Parietal lobe (tissue), 2 donors: ENCODE data around the gene NEU1. TPM values are rescaled to one million over a fixed set of nuclear protein-coding genes. Genes with fewer than 3 reads are reported as not detected.

Experiments
- small RNA-seq: library from RNA; depleted of rRNA; stranded (forward); fragments of <200 nt; gene quantifications from one replicate; pipeline ENCODE3, GENCODE V24; 2014; ENCODE audit warnings: low replicate concordance
- total RNA-seq: library from RNA; depleted of rRNA; stranded (reverse); fragments of >200 nt; gene quantifications from one replicate; pipeline ENCODE4 v1.2.3, GENCODE V29; 2014

NEU1 gene
- 17.5 TPM for total RNA-seq

DNA sequence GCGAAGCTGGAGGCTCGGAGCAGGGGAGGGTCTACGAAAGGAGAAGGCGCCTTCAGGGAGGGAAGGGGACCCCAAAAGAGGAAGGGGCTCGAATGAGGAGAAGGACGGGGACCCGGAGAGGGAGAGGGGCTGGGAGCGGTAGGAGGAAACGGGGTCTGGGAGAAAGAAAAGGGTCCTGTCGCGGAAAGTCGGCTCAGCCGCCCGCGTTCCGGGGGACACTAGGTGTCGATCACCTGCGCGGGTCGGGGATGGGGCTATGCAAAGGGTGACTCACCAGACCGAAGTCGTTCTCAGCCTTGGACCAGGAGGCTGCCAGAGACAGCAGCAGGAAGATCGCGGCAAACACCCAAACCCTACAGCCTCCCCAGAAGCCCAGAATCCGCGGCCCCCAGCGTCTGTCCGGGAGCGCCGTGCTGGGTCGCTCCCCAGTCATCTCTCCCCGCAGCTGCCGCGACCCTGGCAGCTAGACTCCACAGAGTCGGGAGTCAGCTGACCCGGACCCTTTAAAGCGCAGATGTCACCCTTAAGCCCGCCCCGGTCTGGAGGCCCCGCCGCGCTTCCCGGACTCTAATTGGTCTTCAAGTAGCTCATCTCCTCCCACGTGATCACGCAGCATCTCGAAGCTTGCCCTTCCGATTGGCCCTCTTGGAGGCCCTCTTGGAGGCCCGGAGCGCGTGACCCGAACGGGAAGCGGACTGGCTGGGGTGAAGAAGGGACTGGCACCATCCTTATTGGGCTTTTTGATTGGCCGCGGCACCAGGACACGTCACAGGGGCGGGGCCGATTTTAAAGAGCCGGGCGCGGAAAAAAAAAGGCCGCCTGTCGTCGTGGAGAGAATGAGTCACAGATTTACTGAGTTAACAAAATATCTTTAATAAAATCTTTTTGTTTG is at the start of gene NEU1:
Gene NEU1 (minus strand): TSS at position 478 of the 892 bp plus-strand sequence. CDS start 45 bp downstream, at position 433.

DNA sequence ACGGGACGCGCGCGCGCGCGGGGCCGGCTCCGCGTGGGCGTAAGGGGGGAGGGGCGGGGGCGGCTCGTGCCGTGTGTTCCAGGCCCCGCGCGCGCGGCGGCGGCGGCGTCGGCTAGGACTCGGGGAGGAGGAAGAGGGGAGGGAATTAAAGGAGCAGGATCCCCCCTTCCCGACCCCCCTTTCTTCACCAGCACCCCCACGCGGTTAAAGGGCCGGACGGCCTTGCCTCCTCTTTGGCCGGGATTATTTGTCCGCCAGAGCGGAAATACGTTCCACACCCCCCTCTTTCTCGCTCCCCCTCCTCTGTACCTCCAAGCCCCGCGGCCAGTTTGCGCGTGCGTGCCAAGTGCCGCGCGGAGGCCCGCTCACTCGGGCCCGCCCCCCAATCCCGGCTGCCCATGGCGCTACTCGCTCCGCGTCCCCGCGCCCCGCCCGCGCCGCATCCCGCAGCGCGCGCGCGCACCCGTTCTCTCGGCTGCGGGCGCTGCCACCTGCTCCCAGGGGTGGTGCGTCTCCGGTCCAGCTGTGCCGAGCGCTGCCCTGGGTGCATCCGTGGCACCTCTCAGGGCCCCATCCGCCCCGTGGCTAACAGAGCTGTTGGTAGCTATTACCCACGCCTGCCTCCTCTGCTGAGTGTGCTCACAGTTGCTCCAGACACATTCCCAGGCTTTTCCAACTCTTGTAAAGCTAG is 39.5 kb upstream of the NEU1 start, which contains the start of gene ZBTB12:
Gene ZBTB12 (minus strand): TSS at position 134 of the 691 bp plus-strand sequence. CDS start 781 bp downstream, outside the sequence.

DNA sequence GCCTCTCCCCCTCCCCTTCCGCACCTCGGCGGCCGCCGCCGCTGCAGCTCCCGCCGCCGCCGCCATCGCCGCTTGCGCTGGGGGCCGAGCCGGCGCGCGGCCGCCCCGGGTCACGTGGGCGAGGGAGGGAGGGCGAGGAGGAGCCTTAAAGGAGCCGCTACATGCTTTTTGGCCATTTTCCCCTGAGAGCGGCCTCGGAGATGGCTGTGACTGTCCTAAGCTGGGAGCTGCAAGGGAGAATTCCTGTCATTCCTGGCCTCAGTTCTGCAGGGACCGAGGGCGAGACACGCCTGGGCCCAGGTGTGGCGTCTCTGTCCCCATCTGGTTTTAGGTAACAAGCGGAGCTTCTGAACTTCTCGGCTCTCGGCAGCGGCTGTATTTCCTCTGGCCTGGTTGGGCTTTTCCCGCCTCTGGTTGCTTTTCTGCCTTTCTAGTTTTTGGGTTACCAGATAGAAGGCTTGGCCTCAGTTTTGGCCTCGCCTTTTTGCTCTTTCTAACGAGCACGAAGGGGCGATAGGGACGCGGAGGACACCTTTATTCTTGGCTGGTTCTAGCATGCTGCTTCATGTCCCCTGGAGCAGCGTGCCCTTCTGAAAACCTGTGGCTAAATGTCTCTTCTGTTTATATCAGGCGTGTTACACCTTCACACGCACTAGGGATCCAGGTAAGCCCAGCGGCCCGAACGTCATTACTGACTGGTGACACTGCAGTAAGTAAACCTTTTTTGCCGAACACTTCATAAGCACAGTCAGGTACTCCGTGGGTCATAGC is 35.2 kb upstream of the NEU1 start, which contains the start of gene EHMT2:
Gene EHMT2 (minus strand): TSS at position 87 of the 771 bp plus-strand sequence. CDS start 21 bp downstream, at position 66.

DNA sequence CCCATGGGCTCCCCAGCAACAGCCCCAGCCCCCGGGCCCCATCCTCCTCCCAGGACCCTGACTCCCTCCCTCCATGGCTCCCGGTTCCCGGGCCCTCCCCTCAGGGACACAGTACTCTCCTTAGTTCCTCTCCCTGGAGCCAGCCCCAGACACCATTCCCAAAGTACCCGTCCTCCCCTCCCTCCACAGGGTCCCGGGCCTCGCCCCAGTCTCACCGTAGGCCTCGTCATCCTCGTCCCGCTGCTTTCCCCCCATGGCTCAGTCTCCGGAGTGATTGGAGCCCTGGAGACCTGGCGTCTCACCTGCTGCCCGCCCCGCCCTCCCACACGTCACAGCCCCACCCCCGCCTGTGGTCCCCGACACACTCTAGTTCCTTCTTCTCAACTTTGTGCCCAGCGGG is 16.1 kb upstream of the NEU1 start, which contains the start of gene SLC44A4:
Gene SLC44A4 (minus strand): TSS at position 272 of the 400 bp plus-strand sequence. CDS start 17 bp downstream, at position 255.

GRCh38 chr6:31827286-31828079 is 35.1 kb downstream of the NEU1 start, which contains the start of gene HSPA1B:
Gene HSPA1B (plus strand): TSS chr6:31827738. CDS start chr6:31827951, 213 bp downstream.

GRCh38 chr6:31815025-31815838 is 47.4 kb downstream of the NEU1 start, which contains the start of the genes HSPA1A and HSPA1L:
Gene HSPA1A (plus strand): TSS chr6:31815543. CDS start chr6:31815757, 214 bp downstream.
Gene HSPA1L (minus strand): TSS chr6:31815283. CDS start chr6:31811972, 3,311 bp downstream.

Small RNAs within 50 kb of the gene (small RNA-seq; reads per million reads assigned to genes)
- gene SNORD48 (74.9 reads per million, percentile 95 among the genes with 10 or more reads in this experiment), gene SNORD52 (not detected)

Other genes starting within 250 kb of the NEU1 start
- gene AIF1, start 247.6 kb downstream of the NEU1 start, total RNA-seq = 3.4 TPM
- 94.8 TPM for gene PRRC2A, start 242.1 kb downstream of the NEU1 start, total RNA-seq
- 177 TPM for gene BAG6, start 210.2 kb downstream of the NEU1 start, total RNA-seq
- gene APOM, start 206.9 kb downstream of the NEU1 start, total RNA-seq = 2.2 TPM
- gene C6orf47, start 202.0 kb downstream of the NEU1 start, total RNA-seq = 17.2 TPM
- 11.3 TPM for gene GPANK1, start 197.8 kb downstream of the NEU1 start, total RNA-seq
- gene CSNK2B, start 196.7 kb downstream of the NEU1 start, total RNA-seq = 83.6 TPM
- 13.5 TPM for gene LY6G5B, start 192.8 kb downstream of the NEU1 start, total RNA-seq
- 5.6 TPM for gene LY6G5C, start 181.8 kb downstream of the NEU1 start, total RNA-seq
- gene ABHD16A, start 159.5 kb downstream of the NEU1 start, total RNA-seq = 67.9 TPM
- gene LY6G6F, start 156.0 kb downstream of the NEU1 start, total RNA-seq = not detected
- not detected for gene LY6G6D, start 147.5 kb downstream of the NEU1 start, total RNA-seq
- gene LY6G6C, start 141.1 kb downstream of the NEU1 start, total RNA-seq = not detected
- gene MPIG6B, start 139.4 kb downstream of the NEU1 start, total RNA-seq = not detected
- gene DDAH2, start 133.5 kb downstream of the NEU1 start, total RNA-seq = 126 TPM
- gene CLIC1, start 126.3 kb downstream of the NEU1 start, total RNA-seq = 20.0 TPM
- gene MSH5, start 122.8 kb downstream of the NEU1 start, total RNA-seq = 14.1 TPM
- gene SAPCD1, start 100.2 kb downstream of the NEU1 start, total RNA-seq = 1.3 TPM
- gene VWA7, start 85.5 kb downstream of the NEU1 start, total RNA-seq = 0.31 TPM
- 57.9 TPM for gene VARS1, start 67.1 kb downstream of the NEU1 start, total RNA-seq
- 15.3 TPM for gene LSM2, start 55.9 kb downstream of the NEU1 start, total RNA-seq
- gene HSPA1L, start 47.5 kb downstream of the NEU1 start, total RNA-seq = 3.1 TPM
- gene HSPA1A, start 47.3 kb downstream of the NEU1 start, total RNA-seq = 170 TPM
- gene HSPA1B, start 35.1 kb downstream of the NEU1 start, total RNA-seq = 217 TPM
- not detected for gene SLC44A4, start 16.2 kb upstream of the NEU1 start, total RNA-seq
- 114 TPM for gene EHMT2, start 34.9 kb upstream of the NEU1 start, total RNA-seq
- 31.0 TPM for gene ZBTB12, start 39.3 kb upstream of the NEU1 start, total RNA-seq
- gene C2, start 64.9 kb upstream of the NEU1 start, total RNA-seq = 3.1 TPM
- gene CFB, start 83.3 kb upstream of the NEU1 start, total RNA-seq = 1.9 TPM
- gene NELFE, start 96.2 kb upstream of the NEU1 start, total RNA-seq = 46.6 TPM
- 66.7 TPM for gene SKIC2, start 96.4 kb upstream of the NEU1 start, total RNA-seq
- gene DXO, start 109.3 kb upstream of the NEU1 start, total RNA-seq = 10.0 TPM
- gene C4A, start 119.2 kb upstream of the NEU1 start, total RNA-seq = 20.7 TPM
- gene C4B, start 152.0 kb upstream of the NEU1 start, total RNA-seq = 8.8 TPM
- gene CYP21A2, start 175.6 kb upstream of the NEU1 start, total RNA-seq = not detected
- gene TNXB, start 246.5 kb upstream of the NEU1 start, total RNA-seq = 8.1 TPM